GM18907 (cell line): ENCODE data around the gene SUCO.
A peak's percentile ranks its signal among the peaks of the same experiment; 100 is the strongest.

ENCODE experiments used
- ATAC-seq: cut with Tn5 transposase; IDR thresholded peaks from one replicate; pipeline ENCODE4 v1.9.1; 2021; ENCODE audit warnings: mild to moderate bottlenecking, moderate library complexity; ENCODE audit not compliant: unreplicated experiment

Gene SUCO

GRCh38 chr1:172514108-172514507, 18.8 kb upstream of the SUCO start:
- ATAC-seq: no peak

GRCh38 chr1:172515436-172515835, 17.5 kb upstream of the SUCO start:
- no peak for ATAC-seq

GRCh38 chr1:172515927-172516326, 17.0 kb upstream of the SUCO start:
- no peak for ATAC-seq

- ATAC-seq: no peak
Measured at GRCh38 chr1:172517081-172517480, 15.9 kb upstream of the SUCO start.

GRCh38 chr1:172517545-172517944, 15.4 kb upstream of the SUCO start:
- ATAC-seq: no peak

- ATAC-seq: no peak
Measured at GRCh38 chr1:172529304-172529703, 3.6 kb upstream of the SUCO start.

GRCh38 chr1:172530000-172530399, 3.0 kb upstream of the SUCO start:
- no peak for ATAC-seq

- ATAC-seq: no peak
Measured at GRCh38 chr1:172531412-172532182, 1.4 kb upstream of the SUCO start.

GRCh38 chr1:172532183-172532699, 709 bp upstream of the SUCO start:
- ATAC-seq: peak; percentile 82

GRCh38 chr1:172533513-172534151, 682 bp downstream of the SUCO start:
- ATAC-seq: peak; percentile 34

- ATAC-seq: no peak
Measured at GRCh38 chr1:172536256-172536655, 3.3 kb downstream of the SUCO start.

- no peak for ATAC-seq
Measured at GRCh38 chr1:172537366-172537765, 4.4 kb downstream of the SUCO start.

GRCh38 chr1:172537827-172538391, 5.0 kb downstream of the SUCO start:
- no peak for ATAC-seq

- no peak for ATAC-seq
Measured at GRCh38 chr1:172540635-172541034, 7.7 kb downstream of the SUCO start.

- ATAC-seq: no peak
Measured at GRCh38 chr1:172544481-172545104, 11.6 kb downstream of the SUCO start.

- peak; percentile 76 for ATAC-seq
Measured at GRCh38 chr1:172545396-172546004, 12.6 kb downstream of the SUCO start.

GRCh38 chr1:172547071-172547470, 14.1 kb downstream of the SUCO start:
- no peak for ATAC-seq

- ATAC-seq: no peak
Measured at GRCh38 chr1:172549621-172550280, 16.8 kb downstream of the SUCO start.

GRCh38 chr1:172551279-172551678, 18.3 kb downstream of the SUCO start:
- ATAC-seq: no peak

- ATAC-seq: no peak
Measured at GRCh38 chr1:172554915-172555314, 22.0 kb downstream of the SUCO start.

- ATAC-seq: no peak
Measured at GRCh38 chr1:172556461-172556860, 23.5 kb downstream of the SUCO start.
